SK-N-SH (cell line): ENCODE results near the gene CXCL1. TPM values are rescaled to one million over a fixed set of nuclear protein-coding genes. Genes with fewer than 3 reads are reported as not detected.

ENCODE experiments used
- CTCF ChIA-PET: fragments of 300-600, 350-600 bp; formaldehyde crosslinking; extraction: SDS; loops from one replicate; lab custom pipeline; 2021; lab: Yijun Ruan, JAX
- POLR2A ChIA-PET: fragments of 350-600 bp; sonication (Branson Sonifier 250); formaldehyde crosslinking; extraction: SDS; loops from one replicate; lab custom pipeline; 2020; ENCODE audit warnings: antibody characterized with exemption, inconsistent platforms; lab: Yijun Ruan, JAX
- DNase-seq: peaks from one replicate; pipeline ENCODE4 v3.0.0; 2012
- H2AFZ ChIP-seq: fragments of 200-600 bp; sonication (generic); 2 replicates; pipeline ENCODE4 v1.8.1; 2016; ENCODE audit warnings: antibody characterized with exemption, mild to moderate bottlenecking, low read depth
- H3F3A ChIP-seq: fragments of 200-600 bp; sonication (generic); replicated peaks from 2 replicates; pipeline ENCODE3; 2016; ENCODE audit warnings: antibody characterized with exemption, mild to moderate bottlenecking; ENCODE audit not compliant: insufficient read depth
- H3K27ac ChIP-seq, 2 experiments: fragments of 200-500 bp in 1 of 2; fragments of 200-600 bp in 1 of 2; sonication (Bioruptor generic) in 1 of 2; sonication (generic), shearing (Covaris generic) in 1 of 2; 2 replicates each; pipeline versions ENCODE4 v1.5.1 to v1.6.1; 2014 to 2016; ENCODE audit warnings: low read depth in 2 of 2, inconsistent platforms in 1 of 2, low read length in 1 of 2, mild to moderate bottlenecking in 1 of 2, mixed read lengths in 1 of 2
- H3K27me3 ChIP-seq: fragments of 200-600 bp; sonication (generic), shearing (Covaris generic); 2 replicates; pipeline ENCODE4 v1.6.1; 2016; ENCODE audit warnings: mixed run types; ENCODE audit not compliant: insufficient read depth
- H3K36me3 ChIP-seq, 2 experiments: fragments of 200-500 bp in 1 of 2; fragments of 200-600 bp in 1 of 2; sonication (Bioruptor generic) in 1 of 2; sonication (generic) in 1 of 2; replicated peaks in 1 of 2; 2 replicates each; pipeline versions ENCODE3 to v1.5.1; 2014 to 2016; ENCODE audit warnings: low read length in 1 of 2, mild to moderate bottlenecking in 1 of 2; ENCODE audit not compliant: insufficient read depth in 2 of 2, control insufficient read depth in 1 of 2
- H3K4me1 ChIP-seq, 2 experiments: fragments of 200-500 bp in 1 of 2; fragments of 200-600 bp in 1 of 2; sonication (Bioruptor generic) in 1 of 2; sonication (generic), shearing (Covaris generic) in 1 of 2; 2 replicates each; pipeline versions ENCODE4 v1.5.1 to v1.6.1; 2014 to 2016; ENCODE audit warnings: low read depth in 1 of 2, low read length in 1 of 2, mixed run types in 1 of 2; ENCODE audit not compliant: insufficient read depth in 2 of 2, control insufficient read depth in 1 of 2
- H3K4me2 ChIP-seq: fragments of 200-600 bp; sonication (generic), shearing (Covaris generic); 2 replicates; pipeline ENCODE4 v1.6.1; 2017; ENCODE audit warnings: mixed run types
- H3K4me3 ChIP-seq, 2 experiments: fragments of 200-500 bp in 1 of 2; fragments of 200-600 bp in 1 of 2; sonication (Bioruptor generic) in 1 of 2; sonication (generic), shearing (Covaris generic) in 1 of 2; 2 replicates each; pipeline versions ENCODE4 v1.5.1 to v1.8.1; 2014 to 2016; ENCODE audit warnings: low read depth in 2 of 2, inconsistent platforms in 1 of 2, low read length in 1 of 2, mild to moderate bottlenecking in 1 of 2, mixed read lengths in 1 of 2, moderate library complexity in 1 of 2
- H3K79me2 ChIP-seq: fragments of 200-600 bp; sonication (generic); 2 replicates; pipeline ENCODE4 v1.8.1; 2017; ENCODE audit warnings: mild to moderate bottlenecking; ENCODE audit not compliant: insufficient read depth
- H3K9ac ChIP-seq: fragments of 200-600 bp; sonication (generic); 2 replicates; pipeline ENCODE4 v1.6.1; 2017; ENCODE audit warnings: mixed run types
- H3K9me2 ChIP-seq: fragments of 200-600 bp; sonication (generic); 2 replicates; pipeline ENCODE4 v1.6.1; 2017; ENCODE audit warnings: mixed run types
- H3K9me3 ChIP-seq: fragments of 200-600 bp; sonication (generic); 2 replicates; pipeline ENCODE4 v1.6.1; 2017; ENCODE audit warnings: mixed run types, mild to moderate bottlenecking, moderate library complexity
- H4K20me1 ChIP-seq: fragments of 200-600 bp; sonication (generic); 2 replicates; pipeline ENCODE4 v1.6.1; 2017; ENCODE audit warnings: mild to moderate bottlenecking, mixed run types; ENCODE audit not compliant: insufficient read depth
- CHD2 ChIP-seq: fragments of 150-350 bp; IDR thresholded peaks from 2 replicates; pipeline ENCODE4 v1.6.1; 2018; ENCODE audit warnings: low read length; ENCODE audit not compliant: partially characterized antibody
- ELF1 ChIP-seq: IDR thresholded peaks from 2 replicates; pipeline ENCODE4 v1.4.0; 2012
- FOSL2 ChIP-seq: IDR thresholded peaks from 2 replicates; pipeline ENCODE4 v1.4.0; 2012; ENCODE audit warnings: low read depth, mild to moderate bottlenecking, moderate library complexity, borderline replicate concordance
- GABPA ChIP-seq: IDR thresholded peaks from 2 replicates; pipeline ENCODE4 v1.4.0; 2012; ENCODE audit warnings: low read depth, mild to moderate bottlenecking
- GATA2 ChIP-seq: sonication (generic); formaldehyde crosslinking; IDR thresholded peaks from 2 replicates; pipeline ENCODE4 v1.5.0; 2020; ENCODE audit warnings: mild to moderate bottlenecking, missing genetic modification reagents
- IRF3 ChIP-seq: fragments of 150-350 bp; IDR thresholded peaks from 2 replicates; pipeline ENCODE4 v1.6.1; 2016; ENCODE audit warnings: mild to moderate bottlenecking, low read depth, low read length
- JUND ChIP-seq: IDR thresholded peaks from 2 replicates; pipeline ENCODE4 v1.4.0; 2012
- MEF2A ChIP-seq: IDR thresholded peaks from 2 replicates; pipeline ENCODE4 v1.4.0; 2012; ENCODE audit warnings: low read depth, borderline replicate concordance
- MXI1 ChIP-seq: IDR thresholded peaks from 2 replicates; pipeline ENCODE4 v1.6.1; 2012; ENCODE audit warnings: mild to moderate bottlenecking, low read depth, low read length, improper control_type of control experiment
- NFIC ChIP-seq: IDR thresholded peaks from 2 replicates; pipeline ENCODE4 v1.4.0; 2012; ENCODE audit warnings: borderline replicate concordance
- NRF1 ChIP-seq: IDR thresholded peaks from 2 replicates; pipeline ENCODE4 v1.6.1; 2012; ENCODE audit warnings: low read depth, mild to moderate bottlenecking, low read length
- POLR2AphosphoS5 ChIP-seq: IDR thresholded peaks from 2 replicates; pipeline ENCODE4 v1.6.1; 2012; ENCODE audit warnings: low read depth, low read length
- SMC3 ChIP-seq: IDR thresholded peaks from 2 replicates; pipeline ENCODE4 v1.6.1; 2012; ENCODE audit warnings: low read depth, low read length, improper control_type of control experiment
- TCF12 ChIP-seq: IDR thresholded peaks from 2 replicates; pipeline ENCODE4 v1.4.0; 2012
- YY1 ChIP-seq: IDR thresholded peaks from 2 replicates; pipeline ENCODE4 v1.4.0; 2012; ENCODE audit warnings: low read depth, mild to moderate bottlenecking
- WGBS: methylation state at CpG from one replicate; pipeline ENCODE4 v1.1.6; 2017; ENCODE audit warnings: low lambda C conversion rate; 5-methylcytosine and 5-hydroxymethylcytosine counted together
- polyA plus RNA-seq, 3 experiments: library from polyadenylated mRNA; depleted of rRNA; stranded (reverse); fragments of >200 nt; gene quantifications; 2 replicates each; pipeline ENCODE4 v1.2.3, GENCODE V29; 2012
- TF ChIP-seq, protein P1 (sequence below): fragments of 200-600 bp; sonication (generic); IDR thresholded peaks from 2 replicates; pipeline ENCODE4 v1.6.1; 2017; ENCODE audit warnings: antibody characterized with exemption, mild to moderate bottlenecking, moderate library complexity
- TF ChIP-seq, protein P2 (sequence below): IDR thresholded peaks from 2 replicates; pipeline ENCODE4 v1.6.1; 2012; ENCODE audit warnings: mild to moderate bottlenecking, low read depth, low read length, moderate library complexity

CXCL1 gene
- polyA plus RNA-seq, 1 of the 3 experiments (the other 2 are of a cell fraction), result 0.12 TPM

DNA sequence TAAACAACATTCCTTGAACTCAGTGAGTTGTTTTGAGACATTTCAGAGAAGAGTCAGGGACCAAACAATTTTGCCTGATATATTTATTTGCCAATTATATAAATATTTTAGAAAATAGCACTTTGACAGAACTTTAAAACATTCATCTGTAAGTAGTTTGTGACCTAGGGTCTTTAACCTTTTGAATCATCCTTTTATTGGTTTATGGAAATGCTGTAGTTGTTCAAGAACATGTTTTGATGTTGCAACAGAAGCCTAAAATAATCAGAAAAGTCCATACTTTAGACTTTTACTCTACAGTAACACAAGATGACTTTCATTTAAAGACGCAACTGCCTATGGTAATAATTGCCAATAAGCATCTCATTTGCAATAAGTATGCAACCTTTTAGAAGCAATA lies 43.0 kb downstream of the CXCL1 start:
- H3K9me3 ChIP-seq, result no peaks in the 10 kb centered on the region
- no peak for DNase-seq
- ChIA-PET CTCF (no interaction called here), POLR2A (no interaction called here)
- no peak overlapping the region for H3K9ac ChIP-seq
- no peak overlapping the region for H3K27ac ChIP-seq
- no peak overlapping the region for H3K4me2 ChIP-seq
- TF ChIP-seq NFIC (no peak), IRF3 (no peak), NRF1 (no peak), GATA2 (no peak), GABPA (no peak), JUND (no peak), POLR2AphosphoS5 (no peak), TCF12 (no peak), MEF2A (no peak), ELF1 (no peak), YY1 (no peak), MXI1 (no peak), SMC3 (no peak), CHD2 (no peak), FOSL2 (no peak)
- TF ChIP-seq, protein P1, sequence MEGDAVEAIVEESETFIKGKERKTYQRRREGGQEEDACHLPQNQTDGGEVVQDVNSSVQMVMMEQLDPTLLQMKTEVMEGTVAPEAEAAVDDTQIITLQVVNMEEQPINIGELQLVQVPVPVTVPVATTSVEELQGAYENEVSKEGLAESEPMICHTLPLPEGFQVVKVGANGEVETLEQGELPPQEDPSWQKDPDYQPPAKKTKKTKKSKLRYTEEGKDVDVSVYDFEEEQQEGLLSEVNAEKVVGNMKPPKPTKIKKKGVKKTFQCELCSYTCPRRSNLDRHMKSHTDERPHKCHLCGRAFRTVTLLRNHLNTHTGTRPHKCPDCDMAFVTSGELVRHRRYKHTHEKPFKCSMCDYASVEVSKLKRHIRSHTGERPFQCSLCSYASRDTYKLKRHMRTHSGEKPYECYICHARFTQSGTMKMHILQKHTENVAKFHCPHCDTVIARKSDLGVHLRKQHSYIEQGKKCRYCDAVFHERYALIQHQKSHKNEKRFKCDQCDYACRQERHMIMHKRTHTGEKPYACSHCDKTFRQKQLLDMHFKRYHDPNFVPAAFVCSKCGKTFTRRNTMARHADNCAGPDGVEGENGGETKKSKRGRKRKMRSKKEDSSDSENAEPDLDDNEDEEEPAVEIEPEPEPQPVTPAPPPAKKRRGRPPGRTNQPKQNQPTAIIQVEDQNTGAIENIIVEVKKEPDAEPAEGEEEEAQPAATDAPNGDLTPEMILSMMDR, result no peak
- TF ChIP-seq, protein P2, sequence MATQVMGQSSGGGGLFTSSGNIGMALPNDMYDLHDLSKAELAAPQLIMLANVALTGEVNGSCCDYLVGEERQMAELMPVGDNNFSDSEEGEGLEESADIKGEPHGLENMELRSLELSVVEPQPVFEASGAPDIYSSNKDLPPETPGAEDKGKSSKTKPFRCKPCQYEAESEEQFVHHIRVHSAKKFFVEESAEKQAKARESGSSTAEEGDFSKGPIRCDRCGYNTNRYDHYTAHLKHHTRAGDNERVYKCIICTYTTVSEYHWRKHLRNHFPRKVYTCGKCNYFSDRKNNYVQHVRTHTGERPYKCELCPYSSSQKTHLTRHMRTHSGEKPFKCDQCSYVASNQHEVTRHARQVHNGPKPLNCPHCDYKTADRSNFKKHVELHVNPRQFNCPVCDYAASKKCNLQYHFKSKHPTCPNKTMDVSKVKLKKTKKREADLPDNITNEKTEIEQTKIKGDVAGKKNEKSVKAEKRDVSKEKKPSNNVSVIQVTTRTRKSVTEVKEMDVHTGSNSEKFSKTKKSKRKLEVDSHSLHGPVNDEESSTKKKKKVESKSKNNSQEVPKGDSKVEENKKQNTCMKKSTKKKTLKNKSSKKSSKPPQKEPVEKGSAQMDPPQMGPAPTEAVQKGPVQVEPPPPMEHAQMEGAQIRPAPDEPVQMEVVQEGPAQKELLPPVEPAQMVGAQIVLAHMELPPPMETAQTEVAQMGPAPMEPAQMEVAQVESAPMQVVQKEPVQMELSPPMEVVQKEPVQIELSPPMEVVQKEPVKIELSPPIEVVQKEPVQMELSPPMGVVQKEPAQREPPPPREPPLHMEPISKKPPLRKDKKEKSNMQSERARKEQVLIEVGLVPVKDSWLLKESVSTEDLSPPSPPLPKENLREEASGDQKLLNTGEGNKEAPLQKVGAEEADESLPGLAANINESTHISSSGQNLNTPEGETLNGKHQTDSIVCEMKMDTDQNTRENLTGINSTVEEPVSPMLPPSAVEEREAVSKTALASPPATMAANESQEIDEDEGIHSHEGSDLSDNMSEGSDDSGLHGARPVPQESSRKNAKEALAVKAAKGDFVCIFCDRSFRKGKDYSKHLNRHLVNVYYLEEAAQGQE, result no peak
- H3F3A ChIP-seq, result no peaks in the 10 kb centered on the region
- no peaks in the 10 kb centered on the region for H3K27me3 ChIP-seq
- no peaks in the 10 kb centered on the region for H3K79me2 ChIP-seq
- no peaks in the 10 kb centered on the region for H4K20me1 ChIP-seq
- H3K9me2 ChIP-seq, result no peaks in the 10 kb centered on the region
- WGBS, result 4% methylated on average over 1 of the region's 1 CpG
- H2AFZ ChIP-seq, result no peak overlapping the region
- H3K4me1 ChIP-seq, result no peaks in the 10 kb centered on the region
- H3K4me3 ChIP-seq, result no peak overlapping the region
- no peaks in the 10 kb centered on the region for H3K36me3 ChIP-seq
